OCI-M1 (cell line): ENCODE results near the gene NCBP1.
"Not testable (repeated sequence)": the region's sequence is repeated elsewhere in the genome, so short reads cannot be mapped to it uniquely, and the experiment has no call there.

Source experiments
- DNase-seq: peaks from one replicate; lab custom pipeline; 2025; lab: John Stamatoyannopoulos, UW

Gene NCBP1

DNA sequence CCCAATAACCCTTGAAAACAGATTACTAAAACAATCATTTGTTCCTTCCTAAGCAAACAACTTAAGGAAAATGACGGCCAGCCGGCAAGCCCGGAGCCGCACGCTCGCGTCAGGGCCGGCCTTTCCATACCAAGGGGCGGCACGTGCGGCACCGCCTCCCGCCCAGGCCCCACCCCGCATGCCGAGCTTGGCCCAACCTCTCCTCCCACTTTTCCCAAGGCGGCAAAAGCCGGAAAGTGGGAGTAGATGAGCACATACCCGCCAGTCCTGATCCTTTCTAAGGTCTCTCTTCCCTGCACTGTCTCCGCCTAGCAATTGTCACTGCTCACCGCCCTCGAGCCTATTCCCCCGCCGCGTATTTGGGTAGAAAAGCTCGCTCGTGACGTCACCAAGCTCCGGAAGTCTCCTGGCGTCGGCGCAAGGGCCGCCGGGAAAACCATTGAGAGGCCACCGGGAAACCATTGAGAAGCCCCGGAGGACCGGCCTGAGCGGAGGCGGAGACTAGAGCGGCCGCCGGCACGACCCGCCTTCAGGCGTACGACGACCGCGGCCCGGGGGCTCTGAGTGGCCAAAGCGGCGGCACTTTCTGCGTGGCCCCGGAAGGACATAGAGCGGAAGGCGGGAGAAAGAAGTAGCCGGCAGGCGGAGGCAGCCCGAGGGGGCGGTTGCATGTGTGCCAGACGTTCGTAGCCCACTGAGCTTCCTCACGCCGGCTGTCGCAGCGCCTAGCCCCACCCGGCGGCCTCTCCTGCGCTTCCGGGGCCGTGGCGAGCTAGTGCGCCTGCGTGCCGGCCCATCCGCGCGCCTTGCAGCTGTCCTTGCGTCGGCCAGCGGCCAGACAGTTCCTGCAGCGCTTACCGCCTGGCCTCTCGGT lies at the start of gene NCBP1, which contains the start of gene TSTD2:
Gene NCBP1 (plus strand): TSS at position 837 of the 874 bp plus-strand sequence. CDS start 61 bp downstream, outside the sequence.
Gene TSTD2 (minus strand): TSS at position 384 of the 874 bp plus-strand sequence. CDS start 5,806 bp downstream, outside the sequence.
- peak; percentile 98 for DNase-seq

- DNase-seq: not testable (repeated sequence)
Observed at GRCh38 chr9:97584778-97585177, 48.8 kb upstream of the NCBP1 start.

DNA sequence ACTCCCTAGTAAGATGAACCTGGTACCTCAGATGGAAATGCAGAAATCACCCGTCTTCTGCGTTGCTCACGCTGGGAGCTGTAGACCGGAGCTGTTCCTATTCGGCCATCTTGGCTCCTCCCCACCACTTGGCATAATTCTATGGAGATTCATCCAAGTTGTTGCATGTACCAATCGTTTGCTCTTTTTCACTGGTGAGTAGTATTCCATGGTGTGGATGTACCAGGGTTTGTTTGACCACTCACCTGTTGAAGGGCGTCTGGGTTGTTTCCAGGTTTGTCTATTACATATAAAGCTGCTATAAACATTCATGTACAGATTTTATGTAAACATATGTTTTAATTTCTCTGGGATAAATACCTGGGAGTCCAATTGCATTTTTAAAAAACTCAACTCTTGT lies 46.7 kb upstream of the NCBP1 start:
- DNase-seq: not testable (repeated sequence)

DNA sequence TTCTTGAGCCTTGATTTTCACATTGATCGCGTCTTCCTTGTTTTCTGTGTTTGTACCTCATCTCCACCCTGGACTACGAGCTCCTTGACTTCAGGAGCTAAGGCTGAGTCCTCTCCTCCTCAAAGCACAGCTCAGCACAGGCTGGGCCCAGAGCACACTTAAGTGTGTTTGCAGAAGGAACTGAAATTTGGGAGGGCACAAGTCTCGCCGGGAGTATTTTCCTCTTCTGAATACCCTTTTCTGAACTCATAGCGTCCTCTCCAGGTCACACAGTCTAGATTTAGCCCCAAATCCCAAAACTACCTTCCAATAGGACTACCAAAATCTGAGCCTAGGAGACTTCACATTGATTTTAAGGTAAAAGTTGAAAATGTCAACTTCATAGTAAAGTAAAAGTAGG lies 42.1 kb upstream of the NCBP1 start:
- no peak for DNase-seq

DNA sequence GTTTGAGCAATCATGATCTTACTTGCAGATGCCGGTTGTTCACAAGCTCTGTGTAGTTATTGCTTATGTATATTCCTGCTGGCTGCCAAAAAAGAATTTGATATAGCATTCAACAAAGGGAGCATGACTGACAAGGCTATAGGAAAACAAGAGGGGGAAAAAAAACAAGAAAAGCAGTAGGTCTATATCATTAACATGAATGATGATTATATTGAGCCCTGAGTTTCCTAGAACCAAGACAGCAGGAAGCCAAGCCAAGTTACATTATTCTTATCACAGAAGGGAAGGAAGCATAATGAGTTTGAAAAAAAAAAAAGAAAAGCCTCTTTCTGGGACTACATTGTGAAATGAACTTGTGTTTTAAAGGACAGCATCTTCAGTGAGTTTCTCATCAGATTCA lies 41.5 kb upstream of the NCBP1 start:
- DNase-seq: no peak

- no peak for DNase-seq
Observed at GRCh38 chr9:97593960-97594359, 39.7 kb upstream of the NCBP1 start.

- DNase-seq: no peak
Observed at GRCh38 chr9:97594381-97594921, 39.2 kb upstream of the NCBP1 start.

DNA sequence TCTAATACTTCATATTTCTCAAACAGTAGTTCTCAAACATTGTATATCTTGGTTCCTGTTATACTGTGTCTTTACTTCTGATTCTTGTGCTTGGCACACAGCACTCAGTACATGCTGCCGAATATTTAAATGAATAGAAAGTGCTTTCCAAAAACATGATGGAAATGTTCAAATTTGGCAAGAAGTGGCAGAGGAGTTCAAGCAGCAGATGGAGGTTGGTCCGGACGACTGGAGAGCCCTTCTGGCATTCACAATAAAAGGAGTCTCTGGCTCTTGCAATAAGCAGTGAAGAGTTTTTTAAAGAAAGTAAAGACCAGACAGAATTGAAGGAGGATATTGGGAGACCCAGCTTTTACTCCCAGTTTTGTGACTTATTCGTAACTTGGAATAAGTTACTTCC lies 36.7 kb upstream of the NCBP1 start:
- DNase-seq: no peak

GRCh38 chr9:97598461-97599288 lies 34.9 kb upstream of the NCBP1 start:
- DNase-seq: peak; percentile 91

DNA sequence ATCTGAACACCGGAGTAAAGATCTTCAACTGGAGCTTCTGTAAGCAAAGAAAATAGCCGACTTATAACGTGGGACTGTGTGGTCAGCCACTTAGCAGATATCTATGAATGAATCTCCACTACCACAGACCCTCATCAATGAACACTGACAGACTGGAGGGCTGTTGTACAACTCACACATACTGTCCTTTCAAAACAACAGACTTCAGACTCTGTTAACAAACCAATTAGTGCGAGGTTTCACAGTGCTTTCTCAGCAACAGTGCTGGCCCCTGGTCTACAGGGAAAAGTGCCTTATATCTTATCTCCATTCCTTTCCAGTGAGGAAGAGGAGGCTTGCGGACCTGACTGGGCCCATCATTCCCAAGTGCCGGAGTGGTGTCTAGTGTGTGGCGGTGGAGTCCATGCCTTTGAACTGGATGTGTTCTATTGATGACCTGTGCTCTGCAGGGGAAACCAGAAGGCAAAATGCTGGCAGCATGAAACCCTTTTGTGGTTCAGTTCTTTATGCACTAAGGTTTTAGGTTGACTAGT lies 34.2 kb upstream of the NCBP1 start:
- no peak for DNase-seq

DNA sequence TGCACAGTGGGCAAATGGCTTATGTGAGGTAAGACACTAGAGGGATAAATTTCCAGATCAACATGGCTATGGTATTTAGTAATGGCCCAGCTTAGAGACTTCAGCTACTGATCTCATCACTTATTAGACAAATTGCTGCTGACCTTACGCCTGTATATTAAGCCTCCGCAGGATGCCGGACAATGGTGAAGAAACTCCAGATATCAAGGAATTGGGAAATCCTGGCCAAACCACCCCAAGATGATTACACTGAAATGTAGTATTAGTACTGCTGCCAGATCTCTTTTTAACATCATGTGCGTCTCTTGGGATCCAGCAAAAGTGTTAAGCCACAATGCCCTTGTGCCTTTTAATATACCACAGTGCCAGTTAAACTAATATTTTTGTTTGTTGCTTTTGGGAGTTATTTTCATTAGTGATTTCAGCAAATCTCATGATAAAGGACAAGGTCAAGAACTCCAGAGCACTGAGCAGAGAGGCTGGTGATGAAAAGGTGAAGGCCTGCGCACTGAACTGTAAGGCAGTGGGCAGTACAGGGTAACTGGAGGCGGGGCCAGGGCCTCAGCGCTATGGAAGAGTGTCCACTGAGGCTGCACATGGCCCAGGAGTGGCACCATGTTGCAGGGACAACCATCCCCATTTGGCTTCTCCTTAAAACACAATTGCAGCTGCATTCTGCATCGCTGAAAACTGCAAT lies 32.9 kb upstream of the NCBP1 start:
- no peak for DNase-seq

DNA sequence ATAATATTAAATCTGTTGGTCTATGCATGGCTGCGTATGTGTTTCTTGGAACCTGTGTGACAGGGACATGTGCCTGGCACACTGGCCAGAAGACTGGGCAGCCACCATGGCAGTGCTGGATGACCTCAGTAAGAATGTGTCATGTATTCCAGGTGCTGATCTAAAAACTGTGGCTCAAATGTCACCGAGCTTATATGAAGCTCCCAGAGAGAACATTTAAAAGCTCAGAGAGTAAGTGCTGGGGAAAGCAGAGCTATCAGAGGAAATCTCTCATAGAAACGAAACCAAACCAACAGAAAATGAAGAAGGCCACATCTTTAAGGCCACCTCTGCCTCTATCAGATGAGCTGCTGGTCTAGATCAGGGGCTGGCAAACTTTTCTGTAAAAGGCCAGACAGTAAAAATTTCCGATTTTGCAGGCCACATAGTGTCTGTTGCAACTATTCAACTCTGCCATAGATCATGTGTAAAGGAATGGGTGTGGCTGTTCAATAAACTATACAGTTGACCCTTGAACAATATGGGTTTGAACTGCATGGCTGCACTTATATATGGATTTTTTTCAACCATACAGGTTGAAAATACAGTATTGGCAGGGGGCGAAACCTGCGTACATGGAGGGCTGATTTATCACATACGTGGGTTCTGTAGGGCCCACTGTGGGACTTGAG lies 32.3 kb upstream of the NCBP1 start:
- DNase-seq: no peak

DNA sequence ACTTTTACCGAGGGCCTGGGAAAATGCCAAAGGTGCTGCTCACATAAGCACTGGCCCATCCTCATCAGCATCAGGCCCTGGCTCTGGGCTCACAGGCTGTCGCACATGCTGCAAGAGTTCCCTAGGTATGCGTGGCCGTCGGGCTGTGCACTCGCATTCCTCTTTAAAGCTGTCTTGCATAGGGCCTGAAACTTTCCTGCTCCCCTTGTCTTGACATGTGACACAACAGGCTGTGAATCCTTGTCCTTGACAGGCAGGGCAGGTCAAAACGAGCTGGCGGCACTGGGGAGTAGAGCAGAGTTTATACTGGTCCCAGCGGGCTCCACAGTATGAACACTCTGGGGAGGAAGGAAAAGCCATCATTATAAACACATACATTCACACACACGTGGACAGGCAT lies 31.2 kb upstream of the NCBP1 start:
- no peak for DNase-seq

- DNase-seq: no peak
Observed at GRCh38 chr9:97604901-97605645, 28.5 kb upstream of the NCBP1 start.

GRCh38 chr9:97615439-97616072 lies 18.1 kb upstream of the NCBP1 start:
- DNase-seq: peak; percentile 77

DNA sequence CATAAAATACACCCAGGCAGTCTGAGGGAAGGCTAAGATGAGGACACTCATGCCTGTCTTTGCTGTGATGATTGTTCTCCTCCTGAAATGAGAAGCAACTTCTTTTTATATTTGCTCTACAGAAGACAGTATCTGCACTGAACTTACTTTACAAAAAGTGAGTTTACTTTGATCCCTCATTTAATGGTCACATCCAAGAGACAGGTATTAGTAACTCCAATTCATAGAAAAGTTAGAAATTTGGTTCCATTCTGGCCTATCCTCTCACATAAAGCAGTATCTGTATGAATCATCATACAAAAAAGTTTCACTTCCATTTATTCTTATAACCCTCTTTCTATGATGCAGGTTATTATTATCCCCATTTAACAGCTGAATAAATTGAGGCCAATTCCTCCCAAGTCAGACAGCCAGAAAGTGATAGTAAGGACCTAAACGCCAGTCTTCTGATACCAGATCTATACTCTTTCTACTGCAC lies 15.6 kb upstream of the NCBP1 start:
- DNase-seq: no peak

DNA sequence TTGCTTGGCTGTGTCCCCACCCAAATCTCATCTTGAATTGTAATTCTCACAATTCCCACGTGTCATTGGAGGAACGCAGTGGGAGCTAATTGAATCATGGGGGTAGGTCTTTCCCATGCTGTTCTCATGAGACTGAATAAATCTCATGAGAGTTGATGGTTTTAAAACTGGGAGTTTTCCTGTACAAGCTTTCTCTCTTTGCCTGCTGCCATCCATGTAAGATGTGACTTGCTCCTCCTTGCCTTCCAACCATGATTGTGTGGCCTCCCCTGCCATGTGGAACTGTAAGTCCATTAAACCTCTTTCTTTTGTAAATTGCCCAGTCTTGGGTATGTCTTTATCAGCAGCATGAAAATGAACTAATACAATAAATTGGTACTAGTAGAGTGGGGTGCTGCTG lies 13.6 kb upstream of the NCBP1 start:
- not testable (repeated sequence) for DNase-seq

GRCh38 chr9:97622483-97622882 lies 11.1 kb upstream of the NCBP1 start:
- DNase-seq: not testable (repeated sequence)

- no peak for DNase-seq
Observed at GRCh38 chr9:97623946-97624345, 9.7 kb upstream of the NCBP1 start.

DNA sequence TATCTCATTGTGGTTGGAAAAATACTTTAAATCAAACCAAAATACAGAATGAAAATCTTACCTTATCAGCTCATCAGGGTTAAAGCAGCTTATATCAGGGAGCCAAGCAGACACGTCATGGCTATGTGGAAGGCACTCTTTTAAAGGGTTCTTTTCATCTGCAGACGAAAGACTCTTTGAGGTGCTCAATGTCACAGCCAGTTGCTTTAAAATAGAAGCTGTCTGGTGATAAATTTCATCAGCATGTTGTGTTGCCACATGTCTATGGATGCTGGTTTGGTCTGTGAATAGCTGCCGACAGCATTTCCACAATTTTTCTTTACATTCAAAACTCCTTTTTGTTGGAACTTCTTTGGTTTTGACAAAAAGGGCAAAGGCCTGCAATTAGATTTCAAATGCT lies 8.0 kb upstream of the NCBP1 start:
- no peak for DNase-seq
